ENCODE results near the gene ZNF562. TPM values are rescaled to one million over a fixed set of nuclear protein-coding genes. Genes with fewer than 3 reads are reported as not detected.

ZNF562 gene
- total and polyA plus RNA-seq, 2 of the 4 experiments (the other 2 are of a cell fraction), result 5.2 to 43.7 TPM

DNA sequence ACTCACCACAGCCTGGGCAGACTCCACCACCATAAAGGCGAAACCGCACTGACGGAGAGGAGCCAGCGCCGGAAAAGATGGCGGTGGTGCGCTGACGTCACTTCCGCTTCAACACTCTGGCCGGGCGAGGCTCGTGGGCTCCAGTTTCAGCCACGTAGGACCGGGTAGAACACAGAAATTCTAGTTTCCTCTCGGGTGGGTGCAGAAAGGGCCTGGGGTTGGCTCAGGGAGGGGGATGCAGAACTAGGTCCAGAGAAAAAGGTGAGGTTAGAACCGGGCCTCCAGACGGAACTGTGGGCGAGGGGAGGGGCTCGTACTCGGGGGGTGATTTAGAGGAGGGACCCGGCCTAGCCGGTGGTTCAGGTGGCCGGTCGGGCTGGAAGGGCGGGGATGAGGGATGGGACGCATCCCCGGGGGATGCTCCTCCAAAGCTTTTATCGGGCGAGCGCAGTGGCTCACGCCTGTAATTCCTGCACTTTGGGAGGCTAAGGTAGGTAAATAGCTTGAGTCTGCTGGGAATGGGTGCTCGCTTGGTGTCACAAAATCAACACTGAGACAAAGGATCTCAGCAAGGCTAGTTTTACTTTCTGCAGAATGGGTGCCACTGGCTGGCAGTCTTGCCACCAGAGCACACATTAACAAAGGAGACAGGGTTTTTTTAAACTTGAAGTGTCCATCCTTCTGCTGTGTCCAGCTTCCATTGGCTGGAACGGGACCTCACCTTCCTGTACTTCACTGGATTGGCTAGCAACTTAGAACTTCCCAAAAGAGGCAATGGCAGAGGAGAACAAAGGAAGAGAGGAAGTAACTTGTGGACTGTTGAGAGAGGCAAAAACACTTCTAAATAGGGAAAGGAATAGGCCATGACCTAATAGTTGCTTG is 53.5 kb downstream of the ZNF562 start, which contains the start of gene ZNF561 (continued):
- no peak for TF ChIP-seq SMC3 (IDR thresholded peaks at IDR 0.05; ENCODE audit: low read depth, low read length)
- TF ChIP-seq BHLHE40 (IDR thresholded peaks at IDR 0.05; ENCODE audit: low read depth, low read length), result no peak
- peak; percentile 52; the same call in 1 of the 2 replicates for TF ChIP-seq MAZ (IDR thresholded peaks at IDR 0.05; ENCODE audit: borderline replicate concordance, low read depth, low read length)

DNA sequence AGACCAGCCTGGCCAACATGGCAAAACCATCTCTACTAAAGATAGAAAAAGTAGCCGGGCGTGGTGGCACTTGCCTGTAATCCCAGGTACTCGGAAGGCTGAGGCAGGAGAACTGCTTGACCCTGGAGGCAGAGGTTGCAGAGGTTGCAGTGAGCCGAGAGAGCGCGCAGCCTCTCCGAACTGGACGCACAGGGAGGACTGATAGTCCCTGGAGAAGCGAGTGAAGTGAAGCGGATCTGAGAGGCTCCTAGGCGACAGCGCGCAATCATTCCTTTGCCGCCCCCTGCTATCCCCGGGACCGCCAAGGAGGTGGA is 54.1 kb downstream of the ZNF562 start:
- ChIA-PET POLR2A (ENCODE audit: unreplicated experiment) (no interaction called here), CTCF (no interaction called here)
- Histone ChIP-seq H3K4me2 (ENCODE audit: low read depth, low read length) (peak overlapping the region; percentile 69), H3K4me3 (ENCODE audit: insufficient read depth, low read depth, low read length) (peak overlapping the region; percentile 68), H4K5ac (ENCODE audit: low read depth, low read length) (peak overlapping the region; percentile 54), H3K27ac (ENCODE audit: insufficient read depth, low read length) (peak overlapping the region; percentile 99), H2AFZ (replicated peaks; ENCODE audit: low read length, poor library complexity) (peak overlapping the region; percentile 99), H3K14ac (replicated peaks; ENCODE audit: low read depth, low read length) (peak overlapping the region; percentile 97), H3K18ac (ENCODE audit: low read depth, low read length) (peak overlapping the region; percentile 48), H2AK5ac (ENCODE audit: low read depth, low read length) (peak overlapping the region; percentile 79), H3K56ac (ENCODE audit: extremely low read depth, insufficient read depth, low read length) (peak overlapping the region; percentile 97), H3K27me3 (ENCODE audit: control insufficient read depth, insufficient read depth, low read length) (no peaks in the 10 kb centered on the region), H3K36me3 (ENCODE audit: control insufficient read depth, insufficient read depth, low read length) (peaks cover 27% of the 10 kb centered on the region), H2BK120ac (ENCODE audit: low read depth, low read length) (peak overlapping the region; percentile 50; the same call in 1 of the 2 replicates), H2AK9ac (replicated peaks; ENCODE audit: low read depth, low read length, poor library complexity) (peak overlapping the region; percentile 98), H2BK5ac (ENCODE audit: low read depth, low read length, poor library complexity, severe bottlenecking) (peak overlapping the region; percentile 95), H4K8ac (ENCODE audit: low read depth in 2 of 2, low read length in 2 of 2) (peak overlapping the region; percentile 90 to 98), H3K9me1 (ENCODE audit: insufficient read depth, low read length) (no peaks in the 10 kb centered on the region), H4K20me1 (ENCODE audit: insufficient read depth, low read length) (no peaks in the 10 kb centered on the region; the same call in 1 of the 2 replicates), H3K4me1 (ENCODE audit: control insufficient read depth, insufficient read depth, low read length) (peaks cover 4% of the 10 kb centered on the region; the same call in 1 of the 2 replicates), H4K91ac (ENCODE audit: insufficient read depth, low read depth, low read length) (peak overlapping the region; percentile 85), H2BK20ac (ENCODE audit: low read depth, low read length) (no peak overlapping the region), H3K4ac (ENCODE audit: low read depth, low read length) (peak overlapping the region; percentile 96), H3K23ac (ENCODE audit: low read depth, low read length) (peak overlapping the region; percentile 61), H2BK15ac (ENCODE audit: low read depth, low read length) (peak overlapping the region; percentile 74; the same call in 2 of the 3 replicates), H3K9ac (ENCODE audit: low read depth, low read length) (peak overlapping the region; percentile 98), H3K9me3 (ENCODE audit: control insufficient read depth, insufficient read depth, low read length) (no peaks in the 10 kb centered on the region), H3K79me1 (ENCODE audit: low read depth in 1 of 2, low read length in 2 of 2) (peaks cover 34 to 41% of the 10 kb centered on the region in 2 experiments)
- no TSS peak for BruUV-seq (replicated peaks)
- ATAC-seq (ENCODE audit: low read depth), result no peak
- intact Hi-C loops (cut with micrococcal nuclease) (loop anchor here (1.0 to 10.0 kb wide), 4 partner anchors 148 to 414 kb away; partner anchors contain the start of gene ZNF846), dilution Hi-C loops (cut with HindIII; ENCODE audit: low sequenced_read_pairs, unreplicated experiment) (loop anchor here (10.0 kb wide), 1 partner anchor 174 kb away; no protein-coding TSS in a partner anchor), in situ Hi-C loops (cut with MboI; ENCODE audit: low sequenced_read_pairs) (no loop called here)
- WGBS, 2 experiments (ENCODE audit: extremely low coverage in 2 of 2, insufficient read length in 1 of 2), result 4% methylated on average over 5 of the region's 16 CpGs; no CpG with 5 or more reads in 1 of the 2 experiments
- DNase-seq, result no peak
- TF ChIP-seq MAFK (IDR thresholded peaks at IDR 0.05; ENCODE audit: low read depth, low read length) (no peak), MXI1 (IDR thresholded peaks at IDR 0.05; ENCODE audit: borderline replicate concordance, low read depth, low read length) (no peak), ELK1 (IDR thresholded peaks at IDR 0.05; ENCODE audit: borderline replicate concordance, low read depth, low read length) (no peak), RCOR1 (IDR thresholded peaks at IDR 0.05; ENCODE audit: insufficient replicate concordance, low read length) (no peak), BHLHE40 (IDR thresholded peaks at IDR 0.05; ENCODE audit: low read depth, low read length) (no peak), CEBPB (IDR thresholded peaks at IDR 0.05; ENCODE audit: low read depth, low read length) (no peak), NFE2L2 (IDR thresholded peaks at IDR 0.05; ENCODE audit: low read depth, low read length) (no peak), RAD21 (IDR thresholded peaks at IDR 0.05; ENCODE audit: low read length) (no peak; the same call in 1 of the 2 replicates), FOS (IDR thresholded peaks at IDR 0.05; ENCODE audit: low read depth, low read length) (no peak), CHD1 (IDR thresholded peaks at IDR 0.05; ENCODE audit: low read depth, low read length) (no peak), SMC3 (IDR thresholded peaks at IDR 0.05; ENCODE audit: low read depth, low read length) (no peak), POLR2A (IDR thresholded peaks at IDR 0.05; ENCODE audit: low read depth, low read length) (no peak), RFX5 (IDR thresholded peaks at IDR 0.05; ENCODE audit: low read depth, low read length) (no peak)
